Mesothelial cell of epicardium (in vitro differentiated cells): ENCODE measurements around the gene CASKIN1. TPM values are rescaled to one million over a fixed set of nuclear protein-coding genes. Genes with fewer than 3 reads are reported as not detected.

ENCODE experiments used
- DNase-seq, 2 experiments: peaks; one replicate each; pipeline ENCODE4 v3.0.0; 2021; ENCODE audit warnings: low spot score in 2 of 2; ENCODE audit not compliant: unreplicated experiment in 2 of 2
- H3K27ac Mint-ChIP-seq: 2 replicates; pipeline ENCODE4 v1.8.0; 2021; ENCODE audit warnings: mixed read lengths
- H3K27me3 Mint-ChIP-seq: 2 replicates; pipeline ENCODE4 v1.8.0; 2021; ENCODE audit warnings: low read depth, mixed read lengths
- H3K36me3 Mint-ChIP-seq: 2 replicates; pipeline ENCODE4 v1.8.0; 2021; ENCODE audit warnings: mixed read lengths
- H3K4me1 Mint-ChIP-seq: 2 replicates; pipeline ENCODE4 v1.8.0; 2021; ENCODE audit warnings: mixed read lengths
- H3K4me3 Mint-ChIP-seq: 2 replicates; pipeline ENCODE4 v1.8.0; 2021; ENCODE audit warnings: mild to moderate bottlenecking, moderate library complexity, mixed read lengths
- H3K9me3 Mint-ChIP-seq: 2 replicates; pipeline ENCODE4 v1.8.0; 2021; ENCODE audit warnings: mixed read lengths
- CTCF ChIP-seq: fragments of 200-600 bp; sonication (generic); IDR thresholded peaks from one replicate; pipeline ENCODE4 v1.5.0; 2021; ENCODE audit warnings: antibody characterized with exemption; ENCODE audit not compliant: unreplicated experiment
- total RNA-seq: library from RNA; stranded (reverse); gene quantifications from 3 replicates; pipeline ENCODE4 v1.2.1, GENCODE V29; 2021

Gene CASKIN1
- total RNA-seq, 1 donor from 2014 or later: 8.9 TPM

- H3K9me3 Mint-ChIP-seq: no peaks in the 10 kb centered on the region
- H3K4me3 Mint-ChIP-seq: peak overlapping the region; percentile 28
- H3K27ac Mint-ChIP-seq: no peak overlapping the region
- no peak for TF ChIP-seq CTCF
- H3K36me3 Mint-ChIP-seq: peaks cover 6% of the 10 kb centered on the region
- DNase-seq: no peak
- H3K27me3 Mint-ChIP-seq: no peaks in the 10 kb centered on the region
- H3K4me1 Mint-ChIP-seq: peaks cover 16% of the 10 kb centered on the region
Measured at GRCh38 chr16:2211923-2212347, 15.5 kb upstream of the CASKIN1 start.

GRCh38 chr16:2210386-2211365 is 14.3 kb upstream of the CASKIN1 start, which contains the start of gene BRICD5:
Gene BRICD5, minus strand, starts transcription at chr16:2210863. Its CDS starts 30 bp downstream, at chr16:2210833.
- DNase-seq: no peak
- H3K4me1 Mint-ChIP-seq: peaks cover 21% of the 10 kb centered on the region
- no peak for TF ChIP-seq CTCF
- H3K9me3 Mint-ChIP-seq: no peaks in the 10 kb centered on the region
- H3K27me3 Mint-ChIP-seq: no peaks in the 10 kb centered on the region
- H3K4me3 Mint-ChIP-seq: no peak within 1 kb of the TSS
- peaks cover 6% of the 10 kb centered on the region for H3K36me3 Mint-ChIP-seq
- H3K27ac Mint-ChIP-seq: no peak within 1 kb of the TSS

GRCh38 chr16:2210009-2210332 is 13.6 kb upstream of the CASKIN1 start:
- no peaks in the 10 kb centered on the region for H3K9me3 Mint-ChIP-seq
- no peaks in the 10 kb centered on the region for H3K27me3 Mint-ChIP-seq
- TF ChIP-seq CTCF: no peak
- H3K36me3 Mint-ChIP-seq: peaks cover 6% of the 10 kb centered on the region
- no peak overlapping the region for H3K27ac Mint-ChIP-seq
- DNase-seq: peak in 1 of 2 experiments; percentile 20
- H3K4me3 Mint-ChIP-seq: no peak overlapping the region
- H3K4me1 Mint-ChIP-seq: peaks cover 19% of the 10 kb centered on the region

- H3K4me3 Mint-ChIP-seq: no peak overlapping the region
- H3K27ac Mint-ChIP-seq: no peak overlapping the region
- no peaks in the 10 kb centered on the region for H3K27me3 Mint-ChIP-seq
- no peak for TF ChIP-seq CTCF
- H3K36me3 Mint-ChIP-seq: peaks cover 6% of the 10 kb centered on the region
- DNase-seq: no peak
- H3K4me1 Mint-ChIP-seq: peaks cover 22% of the 10 kb centered on the region
- H3K9me3 Mint-ChIP-seq: no peaks in the 10 kb centered on the region
Measured at GRCh38 chr16:2209258-2210008, 13.0 kb upstream of the CASKIN1 start.

- H3K36me3 Mint-ChIP-seq: peaks cover 6% of the 10 kb centered on the region
- H3K27me3 Mint-ChIP-seq: no peaks in the 10 kb centered on the region
- no peak for TF ChIP-seq CTCF
- no peak overlapping the region for H3K27ac Mint-ChIP-seq
- no peaks in the 10 kb centered on the region for H3K9me3 Mint-ChIP-seq
- peaks cover 24% of the 10 kb centered on the region for H3K4me1 Mint-ChIP-seq
- DNase-seq: no peak
- H3K4me3 Mint-ChIP-seq: no peak overlapping the region
Measured at GRCh38 chr16:2208772-2209171, 12.4 kb upstream of the CASKIN1 start.
